ENCODE measurements around the gene MBIP. TPM values are rescaled to one million over a fixed set of nuclear protein-coding genes. Genes with fewer than 3 reads are reported as not detected.

The MBIP gene
- total RNA-seq, 1 donor from 2014 or later: 22.3 TPM

GRCh38 chr14:36365766-36366165, 45.3 kb upstream of the MBIP start:
- Mint-ChIP-seq H3K9me3 (ENCODE audit: unreplicated experiment) (no peaks in the 10 kb centered on the region), H3K27ac (ENCODE audit: unreplicated experiment) (no peak overlapping the region), H3K36me3 (ENCODE audit: low read depth, unreplicated experiment) (no peaks in the 10 kb centered on the region), H3K27me3 (ENCODE audit: low read depth, unreplicated experiment) (no peaks in the 10 kb centered on the region), H3K4me3 (ENCODE audit: unreplicated experiment) (no peak overlapping the region), H3K4me1 (ENCODE audit: low read depth, unreplicated experiment) (no peaks in the 10 kb centered on the region)
- H3K4me1 ChIP-seq (ENCODE audit: insufficient read depth, low read length): no peaks in the 10 kb centered on the region
- H3K27me3 ChIP-seq (ENCODE audit: insufficient read depth, low read length): no peaks in the 10 kb centered on the region
- H3K4me2 ChIP-seq (ENCODE audit: low read length): no peak overlapping the region
- H3K79me2 ChIP-seq (ENCODE audit: insufficient read depth, low read length): no peaks in the 10 kb centered on the region
- H3K27ac ChIP-seq (ENCODE audit: low read depth, low read length): no peak overlapping the region
- H2AFZ ChIP-seq (ENCODE audit: low read depth, low read length): no peak overlapping the region
- no peak overlapping the region for H3K4me3 ChIP-seq (ENCODE audit: insufficient read depth, low read depth, low read length)
- H4K20me1 ChIP-seq (ENCODE audit: insufficient read depth, low read length): no peaks in the 10 kb centered on the region
- no peak for FAIRE-seq
- no peak overlapping the region for H3K9ac ChIP-seq (ENCODE audit: low read length)
- H3K9me3 ChIP-seq (ENCODE audit: insufficient read depth, low read depth, low read length): no peaks in the 10 kb centered on the region
- TF ChIP-seq CTCF (IDR thresholded peaks at IDR 0.05; ENCODE audit: insufficient read depth, low read depth, low read length) (no peak), EZH2 (IDR thresholded peaks at IDR 0.05; ENCODE audit: insufficient read depth, low read length) (no peak)
- DNase-seq (ENCODE audit: low read depth): no peak
- no peaks in the 10 kb centered on the region for H3K36me3 ChIP-seq (ENCODE audit: insufficient read depth, low read length)

GRCh38 chr14:36363704-36364103, 43.3 kb upstream of the MBIP start:
- no peaks in the 10 kb centered on the region for H3K4me1 ChIP-seq (ENCODE audit: insufficient read depth, low read length)
- no peaks in the 10 kb centered on the region for H3K36me3 Mint-ChIP-seq (ENCODE audit: low read depth, unreplicated experiment)
- no peaks in the 10 kb centered on the region for H3K9me3 Mint-ChIP-seq (ENCODE audit: unreplicated experiment)
- no peaks in the 10 kb centered on the region for H3K9me3 ChIP-seq (ENCODE audit: insufficient read depth, low read depth, low read length)
- H3K27ac ChIP-seq (ENCODE audit: low read depth, low read length): no peak overlapping the region
- H2AFZ ChIP-seq (ENCODE audit: low read depth, low read length): no peak overlapping the region
- no peaks in the 10 kb centered on the region for H3K4me1 Mint-ChIP-seq (ENCODE audit: low read depth, unreplicated experiment)
- no peak for TF ChIP-seq CTCF (IDR thresholded peaks at IDR 0.05; ENCODE audit: insufficient read depth, low read depth, low read length)
- TF ChIP-seq EZH2 (IDR thresholded peaks at IDR 0.05; ENCODE audit: insufficient read depth, low read length): no peak
- H3K27me3 ChIP-seq (ENCODE audit: insufficient read depth, low read length): no peaks in the 10 kb centered on the region
- H3K27me3 Mint-ChIP-seq (ENCODE audit: low read depth, unreplicated experiment): no peaks in the 10 kb centered on the region
- no peak overlapping the region for H3K4me3 ChIP-seq (ENCODE audit: insufficient read depth, low read depth, low read length)
- no peaks in the 10 kb centered on the region for H3K79me2 ChIP-seq (ENCODE audit: insufficient read depth, low read length)
- H3K27ac Mint-ChIP-seq (ENCODE audit: unreplicated experiment): no peak overlapping the region
- H4K20me1 ChIP-seq (ENCODE audit: insufficient read depth, low read length): no peaks in the 10 kb centered on the region
- no peaks in the 10 kb centered on the region for H3K36me3 ChIP-seq (ENCODE audit: insufficient read depth, low read length)
- H3K4me2 ChIP-seq (ENCODE audit: low read length): no peak overlapping the region
- H3K4me3 Mint-ChIP-seq (ENCODE audit: unreplicated experiment): no peak overlapping the region
- no peak for FAIRE-seq
- no peak overlapping the region for H3K9ac ChIP-seq (ENCODE audit: low read length)
- DNase-seq (ENCODE audit: low read depth): no peak

- H2AFZ ChIP-seq (ENCODE audit: low read depth, low read length): no peak overlapping the region
- TF ChIP-seq EZH2 (IDR thresholded peaks at IDR 0.05; ENCODE audit: insufficient read depth, low read length) (no peak), CTCF (IDR thresholded peaks at IDR 0.05; ENCODE audit: insufficient read depth, low read depth, low read length) (no peak)
- Mint-ChIP-seq H3K4me1 (ENCODE audit: low read depth, unreplicated experiment) (no peaks in the 10 kb centered on the region), H3K9me3 (ENCODE audit: unreplicated experiment) (no peaks in the 10 kb centered on the region), H3K36me3 (ENCODE audit: low read depth, unreplicated experiment) (no peaks in the 10 kb centered on the region), H3K27ac (ENCODE audit: unreplicated experiment) (no peak overlapping the region), H3K27me3 (ENCODE audit: low read depth, unreplicated experiment) (no peaks in the 10 kb centered on the region), H3K4me3 (ENCODE audit: unreplicated experiment) (no peak overlapping the region)
- no peaks in the 10 kb centered on the region for H3K4me1 ChIP-seq (ENCODE audit: insufficient read depth, low read length)
- no peak overlapping the region for H3K4me2 ChIP-seq (ENCODE audit: low read length)
- H3K79me2 ChIP-seq (ENCODE audit: insufficient read depth, low read length): no peaks in the 10 kb centered on the region
- H3K27ac ChIP-seq (ENCODE audit: low read depth, low read length): no peak overlapping the region
- H3K4me3 ChIP-seq (ENCODE audit: insufficient read depth, low read depth, low read length): no peak overlapping the region
- no peak for FAIRE-seq
- no peak for DNase-seq (ENCODE audit: low read depth)
- no peak overlapping the region for H3K9ac ChIP-seq (ENCODE audit: low read length)
- H4K20me1 ChIP-seq (ENCODE audit: insufficient read depth, low read length): no peaks in the 10 kb centered on the region
- no peaks in the 10 kb centered on the region for H3K9me3 ChIP-seq (ENCODE audit: insufficient read depth, low read depth, low read length)
- no peaks in the 10 kb centered on the region for H3K36me3 ChIP-seq (ENCODE audit: insufficient read depth, low read length)
- no peaks in the 10 kb centered on the region for H3K27me3 ChIP-seq (ENCODE audit: insufficient read depth, low read length)
Observed at GRCh38 chr14:36362648-36363047, 42.2 kb upstream of the MBIP start.

Measured in astrocyte (in vitro differentiated cells and primary cell).